HepG2 (cell line): Measurements from ENCODE around the gene SHISA7. TPM values are rescaled to one million over a fixed set of nuclear protein-coding genes. Genes with fewer than 3 reads are reported as not detected.

Experiments used
- AGO2 ChIP-seq: fragments of 200-400 bp; formaldehyde crosslinking; optimal IDR thresholded peaks from 2 replicates; pipeline ENCODE3; 2017; ENCODE audit warnings: mild to moderate bottlenecking, low read depth, low read length, moderate library complexity
- BCLAF1 ChIP-seq: fragments of 450-650 bp; IDR thresholded peaks from 2 replicates; pipeline ENCODE4 v1.6.1; 2017; ENCODE audit warnings: mild to moderate bottlenecking
- CREB3 ChIP-seq: sonication (generic); formaldehyde crosslinking; IDR thresholded peaks from 2 replicates; pipeline ENCODE4 v1.5.0; 2020; ENCODE audit warnings: missing genetic modification reagents
- EP300 ChIP-seq, 3 experiments: sonication (generic) in 1 of 3; formaldehyde crosslinking in 1 of 3; IDR thresholded peaks; 2 replicates each; pipeline versions ENCODE4 v1.5.1 to v1.6.1; 2011 to 2020; ENCODE audit warnings: low read depth in 2 of 3, low read length in 2 of 3, borderline replicate concordance in 1 of 3, improper control_type of control experiment in 1 of 3, mild to moderate bottlenecking in 1 of 3, missing genetic modification reagents in 1 of 3, moderate library complexity in 1 of 3
- ERF ChIP-seq: IDR thresholded peaks from 2 replicates; pipeline ENCODE4 v1.6.1; 2018; ENCODE audit warnings: missing biosample characterization, missing genetic modification reagents
- HMG20A ChIP-seq: IDR thresholded peaks from 2 replicates; pipeline ENCODE4 v1.6.1; 2016; ENCODE audit warnings: borderline replicate concordance
- KAT7 ChIP-seq: IDR thresholded peaks from 2 replicates; pipeline ENCODE4 v1.6.1; 2018; ENCODE audit warnings: borderline replicate concordance, missing compliant biosample characterization
- MNT ChIP-seq: fragments of 450-650 bp; IDR thresholded peaks from 2 replicates; pipeline ENCODE4 v1.6.1; 2016
- NRL ChIP-seq: sonication (generic); formaldehyde crosslinking; IDR thresholded peaks from 2 replicates; pipeline ENCODE4 v1.5.0; 2020; ENCODE audit warnings: missing genetic modification reagents, mild to moderate bottlenecking, moderate library complexity, borderline replicate concordance
- PBX3 ChIP-seq: sonication (generic); formaldehyde crosslinking; IDR thresholded peaks from 2 replicates; pipeline ENCODE4 v1.8.1; 2023; ENCODE audit warnings: missing genetic modification reagents, inconsistent platforms, borderline replicate concordance
- SRSF1 ChIP-seq: fragments of 200-400 bp; formaldehyde crosslinking; optimal IDR thresholded peaks from 2 replicates; pipeline ENCODE3; 2017; ENCODE audit warnings: mild to moderate bottlenecking, low read depth, low read length, moderate library complexity
- ZBED4 ChIP-seq: sonication (generic); formaldehyde crosslinking; IDR thresholded peaks from 2 replicates; pipeline ENCODE4 v1.4.0; 2020; ENCODE audit warnings: missing genetic modification reagents, borderline replicate concordance
- ZNF350 ChIP-seq: sonication (generic); formaldehyde crosslinking; IDR thresholded peaks from 2 replicates; pipeline ENCODE4 v1.4.0; 2020; ENCODE audit warnings: mild to moderate bottlenecking, low read depth, missing genetic modification reagents, borderline replicate concordance
- ZNF597 ChIP-seq: sonication (generic); formaldehyde crosslinking; IDR thresholded peaks from 2 replicates; pipeline ENCODE4 v1.5.0; 2020; ENCODE audit warnings: missing genetic modification reagents
- polyA plus RNA-seq, 8 experiments: library from polyadenylated mRNA; depleted of rRNA in 3 of 8; stranded (reverse) in 7 of 8; unstranded in 1 of 8; fragments of >200 nt; fragmentation: Illumina TruSeq in 4 of 8; extraction: Trizol in 4 of 8; gene quantifications; 2 replicates each; pipeline versions ENCODE4 v1.2.1 to v1.2.3, GENCODE V29; 2011 to 2016; ENCODE audit warnings: low read depth in 4 of 8, missing spikeins in 1 of 8, mixed read lengths in 1 of 8; ENCODE audit not compliant: insufficient read depth in 1 of 8
- total RNA-seq, 5 experiments: library from RNA; depleted of rRNA; stranded (reverse); fragments of >200 nt; fragmentation: Illumina TruSeq; extraction: Trizol; gene quantifications; 2 replicates each; pipeline ENCODE4 v1.2.3, GENCODE V29; 2016; ENCODE audit warnings: low read depth in 1 of 5

Gene SHISA7
- total and polyA plus RNA-seq, 2 of the 13 experiments (the other 11 are each of a cell fraction or from before 2014, with no cell fraction given): not detected

GRCh38 chr19:55461974-55462626 lies 19.0 kb upstream of the SHISA7 start (continued):
- TF ChIP-seq EP300 (IDR thresholded peaks at IDR 0.05; ENCODE audit: low read depth in 2 of 2, low read length in 2 of 2) (no peak), EP300 (CRISPR knock-in tag; IDR thresholded peaks at IDR 0.05; ENCODE audit: borderline replicate concordance) (0 out of 2 replicates have a peak, but pooled peaks have one; percentile 19), KAT7 (CRISPR knock-in tag) (no peak), ERF (no peak), ZNF350 (CRISPR knock-in tag) (no peak), HMG20A (no peak), CREB3 (CRISPR knock-in tag) (no peak), ZNF597 (CRISPR knock-in tag) (no peak), MNT (no peak), SRSF1 (peak; percentile 11), ZBED4 (no peak), PBX3 (CRISPR knock-in tag) (no peak), NRL (CRISPR knock-in tag) (peak; percentile 79), BCLAF1 (no peak), AGO2 (no peak)
